Heart left ventricle (tissue), 16 donors: ENCODE data around the gene DNAJC27. TPM values are rescaled to one million over a fixed set of nuclear protein-coding genes. Genes with fewer than 3 reads are reported as not detected.

Experiments
- ATAC-seq, 4 donors: fragments of 200-7000 bp; cut with Tn5 transposase; one replicate each; pipeline ENCODE4 v1.9.1; 2020 to 2022; ENCODE audit warnings: moderate library complexity in 4 of 4, mild to moderate bottlenecking in 3 of 4, moderate number of reproducible peaks in 1 of 4
- DNase-seq, 5 donors: peaks; one replicate each; pipeline ENCODE4 v3.0.0-alpha.2; 2020
- H3K27ac ChIP-seq, 12 donors: fragments of 200-600 bp; sonication (generic) in 4 of 12; one replicate each; pipeline versions ENCODE4 v1.5.0 to v1.8.0; 2016 to 2022; ENCODE audit warnings: mild to moderate bottlenecking in 2 of 12
- H3K27me3 ChIP-seq, 9 donors: fragments of 200-600 bp; sonication (generic) in 2 of 9; one replicate each; pipeline versions ENCODE4 v1.5.1 to v1.8.0; 2016 to 2022; ENCODE audit warnings: mild to moderate bottlenecking in 3 of 9
- H3K36me3 ChIP-seq, 9 donors: fragments of 200-600 bp; sonication (generic) in 2 of 9; one replicate each; pipeline versions ENCODE4 v1.5.0 to v1.8.0; 2018 to 2022; ENCODE audit warnings: mild to moderate bottlenecking in 2 of 9
- H3K4me1 ChIP-seq, 12 donors: fragments of 200-600 bp; sonication (generic) in 4 of 12; one replicate each; pipeline versions ENCODE4 v1.5.0 to v1.8.0; 2016 to 2022; ENCODE audit warnings: mild to moderate bottlenecking in 3 of 12
- H3K4me3 ChIP-seq, 12 donors: fragments of 200-600 bp; sonication (generic) in 4 of 12; one replicate each; pipeline versions ENCODE4 v1.5.0 to v1.8.0; 2017 to 2022; ENCODE audit warnings: mild to moderate bottlenecking in 9 of 12, moderate library complexity in 4 of 12
- H3K9me3 ChIP-seq, 12 donors: fragments of 200-600 bp; sonication (generic) in 4 of 12; one replicate each; pipeline versions ENCODE4 v1.5.0 to v1.8.0; 2016 to 2022; ENCODE audit warnings: mild to moderate bottlenecking in 1 of 12
- POLR2A ChIP-seq, 2 donors: fragments of 450-650 bp; IDR thresholded peaks; one replicate each; pipeline ENCODE4 v1.6.1; 2017; ENCODE audit warnings: antibody characterized with exemption in 2 of 2, mild to moderate bottlenecking in 2 of 2, moderate library complexity in 2 of 2
- WGBS, 4 donors: extraction: QIAGEN DNeasy Blood & Tissue Kit in 2 of 4; methylation state at CpG; one replicate each; pipeline versions ENCODE4 v1.1.5 to v1.1.7; 2013 to 2018; 5-methylcytosine and 5-hydroxymethylcytosine counted together
- intact Hi-C, 10 donors: fragments of 100-400 bp; cut with DNase I; formaldehyde crosslinking; loops; one replicate each; pipeline versions ENCODE4 v1.11.1 to v1.14.2; 2022
- polyA plus RNA-seq, 2 donors: library from polyadenylated mRNA; stranded (reverse); fragments of 200-250 nt; gene quantifications; one replicate each; pipeline ENCODE4 v1.2.3, GENCODE V29; 2013
- total RNA-seq, 9 donors: library from RNA; depleted of rRNA in 2 of 9; stranded (reverse); fragments of >200 nt in 2 of 9; fragmentation: NEBNext Ultra II Directional in 3 of 9; extraction: Animal tissue kit (Norgen Biotek cat#: 25700) in 3 of 9; gene quantifications; one replicate each; pipeline versions ENCODE4 v1.1.0 to v1.2.4, GENCODE V29; 2016 to 2023
- TF ChIP-seq, protein P1 (sequence below), 12 donors: fragments of 200-600 bp; sonication (generic) in 4 of 12; IDR thresholded peaks; one replicate each; pipeline versions ENCODE4 v1.5.0 to v1.8.0; 2018 to 2022; ENCODE audit warnings: antibody characterized with exemption in 12 of 12, mild to moderate bottlenecking in 5 of 12
- donor health status: ischemic (EF 13 %, LVEDD 7.1; RV severe dilation, severe dysfunction).
- donor health status: healthy with polysubstance abuse.
- donor health status: DM: no; HTN: yes; CAD: no.
- donor health status: DM: no; HTN: no; CAD: no.
- donor health status: ischemic (EF 25% LVEDD 6.9; RV normal size, moderate dysfunction).
- donor health status: ischemic (EF 25% LVEDD 5.7; RV mildly dilated, moderate dysfunction).
- donor health status: healthy.
- donor health status: DM: yes; HTN: yes; CAD: no.
- donor health status: ischemic (EF 35%, LVEDD 5.7; RV mildly dilated, moderate dysfunction).
- donor health status: nonischemic (EF 11% LVEDD 7.7; RV severe dilation, severe dysfunction).
- donor health status: DM: yes; HTN: yes; CAD: no.
- donor health status: PGD.
- donor health status: ischemic (EF 29% LVEDD 5.4; RV normal size, mild dysfunction).
- donor health status: nonischemic (EF 23%, LVEDD 6.1; RV moderate dilation, normal function).

Gene DNAJC27
- total and polyA plus RNA-seq, 11 donors, result 4.3 to 13.6 (median 8.7) TPM

- H3K9me3 ChIP-seq, result no peaks in the 10 kb centered on the region
- H3K36me3 ChIP-seq, result no peaks in the 10 kb centered on the region
- no peak overlapping the region for H3K4me3 ChIP-seq
- 12 to 19% (median 15%) methylated on average over 3 of the region's 3 CpGs for WGBS, 4 donors
- no peak for TF ChIP-seq POLR2A (IDR thresholded peaks at IDR 0.05)
- TF ChIP-seq, protein P1, sequence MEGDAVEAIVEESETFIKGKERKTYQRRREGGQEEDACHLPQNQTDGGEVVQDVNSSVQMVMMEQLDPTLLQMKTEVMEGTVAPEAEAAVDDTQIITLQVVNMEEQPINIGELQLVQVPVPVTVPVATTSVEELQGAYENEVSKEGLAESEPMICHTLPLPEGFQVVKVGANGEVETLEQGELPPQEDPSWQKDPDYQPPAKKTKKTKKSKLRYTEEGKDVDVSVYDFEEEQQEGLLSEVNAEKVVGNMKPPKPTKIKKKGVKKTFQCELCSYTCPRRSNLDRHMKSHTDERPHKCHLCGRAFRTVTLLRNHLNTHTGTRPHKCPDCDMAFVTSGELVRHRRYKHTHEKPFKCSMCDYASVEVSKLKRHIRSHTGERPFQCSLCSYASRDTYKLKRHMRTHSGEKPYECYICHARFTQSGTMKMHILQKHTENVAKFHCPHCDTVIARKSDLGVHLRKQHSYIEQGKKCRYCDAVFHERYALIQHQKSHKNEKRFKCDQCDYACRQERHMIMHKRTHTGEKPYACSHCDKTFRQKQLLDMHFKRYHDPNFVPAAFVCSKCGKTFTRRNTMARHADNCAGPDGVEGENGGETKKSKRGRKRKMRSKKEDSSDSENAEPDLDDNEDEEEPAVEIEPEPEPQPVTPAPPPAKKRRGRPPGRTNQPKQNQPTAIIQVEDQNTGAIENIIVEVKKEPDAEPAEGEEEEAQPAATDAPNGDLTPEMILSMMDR (IDR thresholded peaks at IDR 0.05), result no peak
- DNase-seq (peak in 2 of 5 donors; percentile 34 to 41), ATAC-seq (peak; percentile 62 to 83 (median 76))
- H3K4me1 ChIP-seq, result peaks cover 0 to 27% (median 18%) of the 10 kb centered on the region in 12 donors
- H3K27me3 ChIP-seq, result no peaks in the 10 kb centered on the region
- peak overlapping the region in 11 of 12 donors; percentile 14 to 76 (median 58) for H3K27ac ChIP-seq
- intact Hi-C loops, result loop anchor here in 3 of 10 donors (2.0 to 5.0 kb wide), 2 partner anchors 56 kb away; partner anchors contain the start of gene EFR3B (in 3 of the 3)
Observed at GRCh38 chr2:24986372-24986771, 14.6 kb upstream of the DNAJC27 start.

DNA sequence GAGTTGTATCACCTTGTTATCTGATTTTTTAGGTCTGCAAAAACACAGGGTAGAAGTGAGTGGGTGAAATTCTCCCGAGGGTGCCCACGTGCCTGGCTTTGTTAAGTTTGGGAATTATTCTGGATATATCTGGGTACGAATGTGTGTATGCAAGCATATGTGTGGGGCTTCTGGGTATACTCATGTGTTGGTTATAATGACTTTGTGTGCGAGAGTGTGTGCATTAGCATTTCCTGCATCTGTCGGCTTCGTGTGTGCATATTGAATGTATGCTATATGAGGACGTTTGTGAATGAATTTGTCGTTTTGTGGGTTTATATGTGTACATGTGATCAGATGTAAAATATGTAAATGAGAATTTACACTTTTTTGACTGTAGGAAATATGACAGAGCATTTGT lies 13.8 kb upstream of the DNAJC27 start:
- no peak for ATAC-seq
- Histone ChIP-seq H3K36me3 (no peaks in the 10 kb centered on the region), H3K9me3 (no peaks in the 10 kb centered on the region), H3K27me3 (no peaks in the 10 kb centered on the region), H3K4me3 (no peak overlapping the region), H3K27ac (peak overlapping the region in 11 of 12 donors; percentile 14 to 76 (median 65)), H3K4me1 (peaks cover 0 to 27% (median 18%) of the 10 kb centered on the region in 12 donors)
- TF ChIP-seq, protein P1 (IDR thresholded peaks at IDR 0.05), result no peak
- no peak for TF ChIP-seq POLR2A (IDR thresholded peaks at IDR 0.05)
- WGBS, 4 donors, result 71 to 79% (median 75%) methylated on average over 8 of the region's 8 CpGs
- intact Hi-C loops, result loop anchor here in 2 of 10 donors (5.0 kb wide), 1 partner anchor 57 kb away; the partner anchor contains the start of gene EFR3B (in 2 of the 2)
- no peak for DNase-seq

- WGBS, 4 donors, result 5 to 16% (median 12%) methylated on average over 8 of the region's 8 CpGs
- ATAC-seq (peak; percentile 74 to 95 (median 94)), DNase-seq (peak in 4 of 5 donors; percentile 61 to 80 (median 74))
- Histone ChIP-seq H3K4me1 (peaks cover 0 to 27% (median 18%) of the 10 kb centered on the region in 12 donors), H3K27me3 (no peaks in the 10 kb centered on the region), H3K4me3 (no peak overlapping the region), H3K36me3 (peaks cover 0 to under 1% (median 0%) of the 10 kb centered on the region in 9 donors), H3K9me3 (no peaks in the 10 kb centered on the region), H3K27ac (peak overlapping the region; percentile 14 to 76 (median 62))
- intact Hi-C loops, result loop anchor here in 3 of 10 donors (5.0 kb wide), 3 partner anchors 52 to 212 kb away; partner anchors contain the start of gene EFR3B (in 2 of the 3)
- TF ChIP-seq POLR2A (IDR thresholded peaks at IDR 0.05), result no peak
- TF ChIP-seq, protein P1 (IDR thresholded peaks at IDR 0.05), result no peak
Observed at GRCh38 chr2:24984912-24985311, 13.2 kb upstream of the DNAJC27 start.

DNA sequence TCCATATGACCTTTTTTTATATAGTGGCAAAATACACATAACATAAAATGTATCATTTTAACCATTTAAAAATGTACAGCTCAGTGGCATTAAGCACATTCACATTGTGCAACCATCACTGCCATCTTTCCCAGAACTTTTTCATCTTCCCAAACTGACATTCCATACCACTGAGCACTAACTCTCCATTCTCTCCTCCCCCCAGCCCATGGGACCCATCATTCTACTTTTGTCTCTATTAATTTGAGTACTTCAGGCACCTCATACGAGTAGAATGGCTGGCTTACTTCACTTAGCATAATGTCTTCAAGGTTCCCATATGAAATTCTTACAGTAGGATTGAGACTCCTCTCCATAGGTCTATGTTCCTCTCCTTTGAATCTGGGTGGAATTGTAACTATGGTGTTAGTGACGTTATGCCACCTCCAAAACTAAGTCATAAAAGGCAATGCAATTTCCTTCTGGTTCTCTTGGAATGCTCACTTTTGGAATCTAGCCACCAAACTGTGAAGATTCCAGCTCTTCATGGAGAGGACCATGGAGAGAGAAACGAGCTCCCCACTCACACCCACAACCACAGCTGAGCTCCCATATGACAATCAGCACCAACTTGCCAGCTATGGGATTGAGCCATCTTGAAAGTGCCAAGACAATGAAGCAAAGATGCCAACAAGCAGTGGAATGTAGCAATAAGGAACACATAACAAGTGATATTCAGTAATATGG lies 9.8 kb upstream of the DNAJC27 start:
- H3K9me3 ChIP-seq, result no peaks in the 10 kb centered on the region
- no peak overlapping the region for H3K27ac ChIP-seq
- WGBS, 4 donors, result 66 to 74% (median 72%) methylated on average over 3 of the region's 3 CpGs
- DNase-seq (no peak), ATAC-seq (no peak)
- TF ChIP-seq POLR2A (IDR thresholded peaks at IDR 0.05), result no peak
- TF ChIP-seq, protein P1 (IDR thresholded peaks at IDR 0.05), result no peak
- intact Hi-C loops, result loop anchor here in 1 of 10 donors (5.0 kb wide), 2 partner anchors 56 to 216 kb away; no protein-coding TSS in a partner anchor
- H3K4me1 ChIP-seq, result peaks cover 0 to 23% (median 16%) of the 10 kb centered on the region in 12 donors
- no peaks in the 10 kb centered on the region for H3K27me3 ChIP-seq
- no peak overlapping the region for H3K4me3 ChIP-seq
- peaks cover 0 to 11% (median 4%) of the 10 kb centered on the region in 9 donors for H3K36me3 ChIP-seq
